ENCODE data around the gene CDYL2. TPM values are rescaled to one million over a fixed set of nuclear protein-coding genes. Genes with fewer than 3 reads are reported as not detected.

The CDYL2 gene
- total RNA-seq, 3 donors from 2014 or later, result 6.3 to 8.9 (median 7.5) TPM

DNA sequence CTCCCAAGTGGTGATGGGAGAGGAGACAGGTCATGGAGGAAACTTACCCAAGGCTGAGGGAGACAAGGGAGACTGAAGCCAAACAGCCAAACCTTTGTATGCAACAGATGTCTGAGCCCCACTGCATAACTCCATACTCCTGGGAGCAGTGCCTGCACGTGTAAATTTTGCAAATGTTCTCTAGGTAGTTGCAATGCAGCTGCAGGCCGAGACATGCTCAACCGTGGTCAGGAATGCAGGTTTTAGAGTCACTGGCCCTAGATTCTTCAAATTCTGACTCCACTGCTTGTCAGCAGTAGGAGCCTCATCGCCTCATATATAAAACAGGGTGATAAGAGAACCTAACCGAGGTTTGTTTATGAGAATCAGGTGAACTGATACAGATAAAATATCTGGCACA is 252.1 kb downstream of the CDYL2 start:
- no peak overlapping the region for H3K4me3 ChIP-seq
- ATAC-seq (no peak), DNase-seq (no peak)
- H3K9me3 ChIP-seq, result no peaks in the 10 kb centered on the region
- H3K36me3 ChIP-seq (ENCODE audit: low read depth), result no peaks in the 10 kb centered on the region
- H3K4me1 ChIP-seq (ENCODE audit: low read depth), result no peaks in the 10 kb centered on the region
- TF ChIP-seq, protein P1, sequence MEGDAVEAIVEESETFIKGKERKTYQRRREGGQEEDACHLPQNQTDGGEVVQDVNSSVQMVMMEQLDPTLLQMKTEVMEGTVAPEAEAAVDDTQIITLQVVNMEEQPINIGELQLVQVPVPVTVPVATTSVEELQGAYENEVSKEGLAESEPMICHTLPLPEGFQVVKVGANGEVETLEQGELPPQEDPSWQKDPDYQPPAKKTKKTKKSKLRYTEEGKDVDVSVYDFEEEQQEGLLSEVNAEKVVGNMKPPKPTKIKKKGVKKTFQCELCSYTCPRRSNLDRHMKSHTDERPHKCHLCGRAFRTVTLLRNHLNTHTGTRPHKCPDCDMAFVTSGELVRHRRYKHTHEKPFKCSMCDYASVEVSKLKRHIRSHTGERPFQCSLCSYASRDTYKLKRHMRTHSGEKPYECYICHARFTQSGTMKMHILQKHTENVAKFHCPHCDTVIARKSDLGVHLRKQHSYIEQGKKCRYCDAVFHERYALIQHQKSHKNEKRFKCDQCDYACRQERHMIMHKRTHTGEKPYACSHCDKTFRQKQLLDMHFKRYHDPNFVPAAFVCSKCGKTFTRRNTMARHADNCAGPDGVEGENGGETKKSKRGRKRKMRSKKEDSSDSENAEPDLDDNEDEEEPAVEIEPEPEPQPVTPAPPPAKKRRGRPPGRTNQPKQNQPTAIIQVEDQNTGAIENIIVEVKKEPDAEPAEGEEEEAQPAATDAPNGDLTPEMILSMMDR (IDR thresholded peaks at IDR 0.05), result no peak
- intact Hi-C loops (cut with DNase I, micrococcal nuclease), result no loop called here

Other genes with a start within 250 kb of the CDYL2 start
- gene CMC2, start 202.3 kb upstream of the CDYL2 start, total RNA-seq, result 10 to 100 TPM; 42.1 to 52.7 (median 51.9) TPM
- 10 to 100 TPM in 1 of 3 donors, 1 to 10 TPM in 2; 7.1 to 13.4 (median 7.6) TPM for gene CENPN, start 202.6 kb upstream of the CDYL2 start, total RNA-seq
- gene ATMIN, start 231.2 kb upstream of the CDYL2 start, total RNA-seq, result 10 to 100 TPM; 27.3 to 34.0 (median 31.4) TPM